ENCODE results near the gene FHIT. TPM values are rescaled to one million over a fixed set of nuclear protein-coding genes. Genes with fewer than 3 reads are reported as not detected.
A peak's percentile ranks its signal among the peaks of the same experiment; 100 is the strongest.

FHIT gene
- total and polyA plus RNA-seq, 4 donors, result 2.6 to 21.3 (median 8.7) TPM

GRCh38 chr3:60703008-60703407, 548.2 kb downstream of the FHIT start:
- ATAC-seq (ENCODE audit: insufficient read depth, low FRiP score), result no peak
- WGBS, 2 donors, result 95% methylated on average over 3 of the region's 3 CpGs

GRCh38 chr3:60698117-60698516, 553.1 kb downstream of the FHIT start:
- Histone ChIP-seq H3K27me3 (ENCODE audit: control insufficient read depth in 3 of 3, insufficient read depth in 3 of 3, low read length in 2 of 3) (no peaks in the 10 kb centered on the region), H3K4me3 (no peak overlapping the region), H3K9ac (ENCODE audit: insufficient read depth in 1 of 2, low read length in 2 of 2) (no peak overlapping the region), H3K9me3 (ENCODE audit: control insufficient read depth in 4 of 4, insufficient read depth in 3 of 4, low read length in 3 of 4) (no peaks in the 10 kb centered on the region), H3K36me3 (ENCODE audit: control insufficient read depth in 4 of 4, insufficient read depth in 4 of 4, low read length in 4 of 4) (no peaks in the 10 kb centered on the region), H3K27ac (ENCODE audit: low read depth in 1 of 2, low read length in 1 of 2) (no peak overlapping the region), H3K4me1 (ENCODE audit: control insufficient read depth in 5 of 5, insufficient read depth in 5 of 5, low read length in 5 of 5) (no peaks in the 10 kb centered on the region)
- ATAC-seq (ENCODE audit: insufficient read depth, low FRiP score), result no peak
- peak in 1 of 3 donors; percentile 2 for DNase-seq
- 72 to 83% methylated on average over 3 of the region's 3 CpGs for WGBS, 2 donors
- TF ChIP-seq CTCF (IDR thresholded peaks at IDR 0.05; ENCODE audit: control extremely low read depth, extremely low read depth), result no peak

More at GRCh38 chr3:60703008-60703407, 548.2 kb downstream of the FHIT start:
- Histone ChIP-seq H3K27ac (ENCODE audit: low read depth in 1 of 2, low read length in 1 of 2) (no peak overlapping the region), H3K9me3 (ENCODE audit: control insufficient read depth in 4 of 4, insufficient read depth in 3 of 4, low read length in 3 of 4) (no peaks in the 10 kb centered on the region), H3K4me1 (ENCODE audit: control insufficient read depth in 5 of 5, insufficient read depth in 5 of 5, low read length in 5 of 5) (no peaks in the 10 kb centered on the region), H3K27me3 (ENCODE audit: control insufficient read depth in 3 of 3, insufficient read depth in 3 of 3, low read length in 2 of 3) (no peaks in the 10 kb centered on the region), H3K36me3 (ENCODE audit: control insufficient read depth in 4 of 4, insufficient read depth in 4 of 4, low read length in 4 of 4) (no peaks in the 10 kb centered on the region), H3K9ac (ENCODE audit: insufficient read depth in 1 of 2, low read length in 2 of 2) (no peak overlapping the region), H3K4me3 (no peak overlapping the region)
- no peak for DNase-seq
- TF ChIP-seq CTCF (IDR thresholded peaks at IDR 0.05; ENCODE audit: control extremely low read depth, extremely low read depth), result no peak

- Histone ChIP-seq H3K4me3 (no peak overlapping the region), H3K27ac (ENCODE audit: low read depth in 1 of 2, low read length in 1 of 2) (no peak overlapping the region), H3K9ac (ENCODE audit: insufficient read depth in 1 of 2, low read length in 2 of 2) (no peak overlapping the region), H3K4me1 (ENCODE audit: control insufficient read depth in 5 of 5, insufficient read depth in 5 of 5, low read length in 5 of 5) (no peaks in the 10 kb centered on the region), H3K9me3 (ENCODE audit: control insufficient read depth in 4 of 4, insufficient read depth in 3 of 4, low read length in 3 of 4) (no peaks in the 10 kb centered on the region), H3K27me3 (ENCODE audit: control insufficient read depth in 3 of 3, insufficient read depth in 3 of 3, low read length in 2 of 3) (no peaks in the 10 kb centered on the region), H3K36me3 (ENCODE audit: control insufficient read depth in 4 of 4, insufficient read depth in 4 of 4, low read length in 4 of 4) (no peaks in the 10 kb centered on the region)
- no peak for TF ChIP-seq CTCF (IDR thresholded peaks at IDR 0.05; ENCODE audit: control extremely low read depth, extremely low read depth)
- ATAC-seq (ENCODE audit: insufficient read depth, low FRiP score) (no peak), DNase-seq (no peak)
These were observed 554.1 kb downstream of the FHIT start for GRCh38 chr3:60697132-60697531.

- Histone ChIP-seq H3K9ac (ENCODE audit: insufficient read depth in 1 of 2, low read length in 2 of 2) (no peak overlapping the region), H3K4me3 (no peak overlapping the region), H3K27me3 (ENCODE audit: control insufficient read depth in 3 of 3, insufficient read depth in 3 of 3, low read length in 2 of 3) (no peaks in the 10 kb centered on the region), H3K9me3 (ENCODE audit: control insufficient read depth in 4 of 4, insufficient read depth in 3 of 4, low read length in 3 of 4) (no peaks in the 10 kb centered on the region), H3K27ac (ENCODE audit: low read depth in 1 of 2, low read length in 1 of 2) (no peak overlapping the region), H3K4me1 (ENCODE audit: control insufficient read depth in 5 of 5, insufficient read depth in 5 of 5, low read length in 5 of 5) (no peaks in the 10 kb centered on the region), H3K36me3 (ENCODE audit: control insufficient read depth in 4 of 4, insufficient read depth in 4 of 4, low read length in 4 of 4) (no peaks in the 10 kb centered on the region)
- no peak for TF ChIP-seq CTCF (IDR thresholded peaks at IDR 0.05; ENCODE audit: control extremely low read depth, extremely low read depth)
- DNase-seq, result no peak
- no peak for ATAC-seq (ENCODE audit: insufficient read depth, low FRiP score)
- 81 to 87% methylated on average over 5 of the region's 5 CpGs for WGBS, 2 donors
These were observed 554.7 kb downstream of the FHIT start for GRCh38 chr3:60696428-60697125.

All from lung (tissue), 12 donors.